Panc1 (cell line): ENCODE results near the gene HSPA4. TPM values are rescaled to one million over a fixed set of nuclear protein-coding genes. Genes with fewer than 3 reads are reported as not detected.

Experiments used
- ATAC-seq: fragments of 200-7000 bp; cut with Tn5 transposase; 2 replicates; pipeline ENCODE4 v1.9.1; 2020; ENCODE audit warnings: mild to moderate bottlenecking, moderate library complexity
- BruUV-seq: library from RNA; stranded (reverse); fragments of 400-500 nt; replicated peaks from 2 replicates; lab custom pipeline; 2021; lab: Mats Ljungman, UMichigan
- CTCF ChIA-PET: fragments of 300-600 bp; sonication (Branson Sonifier 250); formaldehyde crosslinking; loops from one replicate; lab custom pipeline; 2022; ENCODE audit warnings: antibody characterized with exemption; lab: Charles Lee
- POLR2A ChIA-PET: fragments of 300-600 bp; sonication (Branson Sonifier 250); formaldehyde crosslinking; loops from one replicate; lab custom pipeline; 2022; ENCODE audit warnings: antibody characterized with exemption; lab: Charles Lee
- DNase-seq: peaks from one replicate; pipeline ENCODE4 v3.0.0-alpha.2; 2010; ENCODE audit warnings: low read depth, low spot score
- H3K27ac ChIP-seq: 2 replicates; pipeline ENCODE4 v1.5.1; 2011; ENCODE audit warnings: mild to moderate bottlenecking, low read length, inconsistent platforms
- H3K27me3 ChIP-seq: fragments of 200-500 bp; sonication (Bioruptor generic); 2 replicates; pipeline ENCODE4 v1.6.0; 2014; ENCODE audit warnings: low read length, inconsistent platforms; ENCODE audit not compliant: control insufficient read depth, insufficient read depth
- H3K36me3 ChIP-seq: fragments of 200-500 bp; sonication (Bioruptor generic); 2 replicates; pipeline ENCODE4 v1.5.1; 2014; ENCODE audit warnings: inconsistent platforms, mild to moderate bottlenecking, low read length, moderate library complexity; ENCODE audit not compliant: control insufficient read depth, insufficient read depth
- H3K4me1 ChIP-seq: 2 replicates; pipeline ENCODE4 v1.5.1; 2011; ENCODE audit warnings: inconsistent platforms, mild to moderate bottlenecking, low read length, moderate library complexity; ENCODE audit not compliant: control insufficient read depth, insufficient read depth
- H3K4me3 ChIP-seq, 2 experiments: 2 replicates each; pipeline ENCODE4 v1.5.1; 2011 to 2012; ENCODE audit warnings: low read depth in 2 of 2, low read length in 2 of 2, mild to moderate bottlenecking in 2 of 2, inconsistent platforms in 1 of 2, moderate library complexity in 1 of 2
- H3K9me3 ChIP-seq: fragments of 200-500 bp; sonication (Bioruptor generic); 2 replicates; pipeline ENCODE4 v1.5.1; 2014; ENCODE audit warnings: low read depth, mild to moderate bottlenecking, inconsistent platforms, low read length, moderate library complexity; ENCODE audit not compliant: control insufficient read depth, insufficient read depth
- POLR2AphosphoS5 ChIP-seq: IDR thresholded peaks from 2 replicates; pipeline ENCODE4 v1.6.1; 2012; ENCODE audit warnings: mild to moderate bottlenecking, low read depth, low read length, moderate library complexity
- SIN3A ChIP-seq: IDR thresholded peaks from 2 replicates; pipeline ENCODE4 v1.6.1; 2012; ENCODE audit warnings: low read depth, mild to moderate bottlenecking, low read length, moderate library complexity, borderline replicate concordance; ENCODE audit not compliant: insufficient read depth
- TCF7L2 ChIP-seq: IDR thresholded peaks from 2 replicates; pipeline ENCODE4 v1.6.1; 2011; ENCODE audit warnings: mild to moderate bottlenecking, low read depth, low read length, inconsistent platforms
- in situ Hi-C: cut with HindIII; loops from 2 replicates; pipeline ENCODE4 v1.10.0; 2016; ENCODE audit warnings: low sequenced_read_pairs, low pct_unique_long_range_greater_than_20kb
- intact Hi-C: fragments of 100-400 bp; cut with micrococcal nuclease; formaldehyde crosslinking; loops from one replicate; pipeline ENCODE4 v1.10.0; 2022; ENCODE audit not compliant: unreplicated experiment
- total RNA-seq: library from RNA; stranded (reverse); gene quantifications from one replicate; pipeline ENCODE4 v1.2.1, GENCODE V29; 2021; ENCODE audit not compliant: unreplicated experiment
- TF ChIP-seq, protein P1 (sequence below): fragments of 450-650 bp; IDR thresholded peaks from 2 replicates; pipeline ENCODE4 v1.5.1; 2017; ENCODE audit warnings: mild to moderate bottlenecking
- TF ChIP-seq, protein P2 (sequence below), 2 experiments: IDR thresholded peaks; 2 replicates each; pipeline ENCODE4 v1.6.1; 2011 to 2012; ENCODE audit warnings: low read depth in 2 of 2, control low read depth in 1 of 2, low read length in 1 of 2, mild to moderate bottlenecking in 1 of 2, moderate library complexity in 1 of 2; ENCODE audit not compliant: insufficient read depth in 1 of 2

Gene HSPA4
- total RNA-seq, 1 experiment from 2014 or later = 247 TPM

DNA sequence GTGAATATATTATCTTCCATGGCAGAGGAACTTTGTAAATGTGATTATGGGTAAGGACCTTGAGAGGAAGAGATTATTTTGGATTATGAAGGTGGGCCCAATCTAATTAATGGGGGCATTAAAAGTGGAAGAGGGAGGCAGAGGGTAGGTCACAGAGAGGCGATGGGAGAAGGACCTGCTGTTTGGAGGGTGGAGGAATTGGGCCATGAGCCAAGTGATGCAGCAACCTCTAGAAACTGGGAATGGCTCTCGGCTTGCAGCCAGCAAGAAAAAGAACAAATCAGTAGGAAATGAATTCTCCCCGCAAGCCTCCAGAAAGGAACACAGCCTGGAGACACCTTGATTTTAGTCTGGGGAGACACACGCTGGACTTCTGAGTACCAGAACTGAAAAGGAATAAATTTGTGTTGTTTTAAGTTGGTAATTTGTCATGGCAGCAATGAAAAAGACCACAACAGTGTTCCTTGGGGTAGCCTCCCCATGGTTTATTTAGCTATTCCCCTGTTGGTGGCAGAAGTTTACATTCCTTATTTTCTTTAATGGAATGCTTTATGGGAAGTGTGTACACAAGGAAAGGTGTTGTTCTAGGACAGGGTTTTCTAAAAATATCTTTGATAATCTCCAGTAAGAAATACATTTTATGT lies 103.6 kb downstream of the HSPA4 start:
- ATAC-seq (no peak), DNase-seq (no peak)
- Histone ChIP-seq H3K27ac (no peak overlapping the region), H3K4me3 (no peak overlapping the region), H3K4me1 (no peaks in the 10 kb centered on the region), H3K36me3 (no peaks in the 10 kb centered on the region), H3K27me3 (no peaks in the 10 kb centered on the region), H3K9me3 (no peaks in the 10 kb centered on the region)
- ChIA-PET POLR2A (no interaction called here), CTCF (no interaction called here)
- no peak for TF ChIP-seq TCF7L2
- TF ChIP-seq, protein P1, sequence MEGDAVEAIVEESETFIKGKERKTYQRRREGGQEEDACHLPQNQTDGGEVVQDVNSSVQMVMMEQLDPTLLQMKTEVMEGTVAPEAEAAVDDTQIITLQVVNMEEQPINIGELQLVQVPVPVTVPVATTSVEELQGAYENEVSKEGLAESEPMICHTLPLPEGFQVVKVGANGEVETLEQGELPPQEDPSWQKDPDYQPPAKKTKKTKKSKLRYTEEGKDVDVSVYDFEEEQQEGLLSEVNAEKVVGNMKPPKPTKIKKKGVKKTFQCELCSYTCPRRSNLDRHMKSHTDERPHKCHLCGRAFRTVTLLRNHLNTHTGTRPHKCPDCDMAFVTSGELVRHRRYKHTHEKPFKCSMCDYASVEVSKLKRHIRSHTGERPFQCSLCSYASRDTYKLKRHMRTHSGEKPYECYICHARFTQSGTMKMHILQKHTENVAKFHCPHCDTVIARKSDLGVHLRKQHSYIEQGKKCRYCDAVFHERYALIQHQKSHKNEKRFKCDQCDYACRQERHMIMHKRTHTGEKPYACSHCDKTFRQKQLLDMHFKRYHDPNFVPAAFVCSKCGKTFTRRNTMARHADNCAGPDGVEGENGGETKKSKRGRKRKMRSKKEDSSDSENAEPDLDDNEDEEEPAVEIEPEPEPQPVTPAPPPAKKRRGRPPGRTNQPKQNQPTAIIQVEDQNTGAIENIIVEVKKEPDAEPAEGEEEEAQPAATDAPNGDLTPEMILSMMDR = no peak
- no peak for TF ChIP-seq POLR2AphosphoS5
- TF ChIP-seq, protein P2, sequence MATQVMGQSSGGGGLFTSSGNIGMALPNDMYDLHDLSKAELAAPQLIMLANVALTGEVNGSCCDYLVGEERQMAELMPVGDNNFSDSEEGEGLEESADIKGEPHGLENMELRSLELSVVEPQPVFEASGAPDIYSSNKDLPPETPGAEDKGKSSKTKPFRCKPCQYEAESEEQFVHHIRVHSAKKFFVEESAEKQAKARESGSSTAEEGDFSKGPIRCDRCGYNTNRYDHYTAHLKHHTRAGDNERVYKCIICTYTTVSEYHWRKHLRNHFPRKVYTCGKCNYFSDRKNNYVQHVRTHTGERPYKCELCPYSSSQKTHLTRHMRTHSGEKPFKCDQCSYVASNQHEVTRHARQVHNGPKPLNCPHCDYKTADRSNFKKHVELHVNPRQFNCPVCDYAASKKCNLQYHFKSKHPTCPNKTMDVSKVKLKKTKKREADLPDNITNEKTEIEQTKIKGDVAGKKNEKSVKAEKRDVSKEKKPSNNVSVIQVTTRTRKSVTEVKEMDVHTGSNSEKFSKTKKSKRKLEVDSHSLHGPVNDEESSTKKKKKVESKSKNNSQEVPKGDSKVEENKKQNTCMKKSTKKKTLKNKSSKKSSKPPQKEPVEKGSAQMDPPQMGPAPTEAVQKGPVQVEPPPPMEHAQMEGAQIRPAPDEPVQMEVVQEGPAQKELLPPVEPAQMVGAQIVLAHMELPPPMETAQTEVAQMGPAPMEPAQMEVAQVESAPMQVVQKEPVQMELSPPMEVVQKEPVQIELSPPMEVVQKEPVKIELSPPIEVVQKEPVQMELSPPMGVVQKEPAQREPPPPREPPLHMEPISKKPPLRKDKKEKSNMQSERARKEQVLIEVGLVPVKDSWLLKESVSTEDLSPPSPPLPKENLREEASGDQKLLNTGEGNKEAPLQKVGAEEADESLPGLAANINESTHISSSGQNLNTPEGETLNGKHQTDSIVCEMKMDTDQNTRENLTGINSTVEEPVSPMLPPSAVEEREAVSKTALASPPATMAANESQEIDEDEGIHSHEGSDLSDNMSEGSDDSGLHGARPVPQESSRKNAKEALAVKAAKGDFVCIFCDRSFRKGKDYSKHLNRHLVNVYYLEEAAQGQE (IDR thresholded peaks at IDR 0.05; ENCODE audit: insufficient read depth in 1 of 2, low read depth in 2 of 2, low read length in 1 of 2) = no peak
- TF ChIP-seq SIN3A = no peak
- BruUV-seq = no TSS peak
- intact Hi-C loops = no loop called here
- in situ Hi-C loops = no loop called here

Other genes starting within 250 kb of the HSPA4 start
- not detected for gene SOWAHA, start 238.7 kb upstream of the HSPA4 start, total RNA-seq
- 13.5 TPM for gene SHROOM1, start 221.4 kb upstream of the HSPA4 start, total RNA-seq
- 0.54 TPM for gene GDF9, start 185.5 kb upstream of the HSPA4 start, total RNA-seq
- 475 TPM for gene UQCRQ, start 185.4 kb upstream of the HSPA4 start, total RNA-seq
- gene LEAP2, start 178.3 kb upstream of the HSPA4 start, total RNA-seq = 1.4 TPM
- 78.3 TPM for gene AFF4, start 88.4 kb upstream of the HSPA4 start, total RNA-seq
- 30.8 TPM for gene ZCCHC10, start 25.5 kb upstream of the HSPA4 start, total RNA-seq